Cardiac muscle cell (in vitro differentiated cells and primary cell): ENCODE data around the gene WDFY4. TPM values are rescaled to one million over a fixed set of nuclear protein-coding genes. Genes with fewer than 3 reads are reported as not detected.

Experiments used
- DNase-seq, 2 donors: peaks; one replicate each; pipeline versions ENCODE4 v3.0.0 to v3.0.0-alpha.2; 2010 to 2017; ENCODE audit warnings: low read depth in 1 of 2, low spot score in 1 of 2
- H3K27ac ChIP-seq: fragments of 200-600 bp; sonication (generic); 2 replicates; pipeline ENCODE4 v1.5.1; 2016
- H3K27me3 ChIP-seq: fragments of 200-600 bp; sonication (generic); 2 replicates; pipeline ENCODE4 v1.6.0; 2016; ENCODE audit warnings: control low read depth
- H3K36me3 ChIP-seq: fragments of 200-600 bp; sonication (generic); 2 replicates; pipeline ENCODE4 v1.5.1; 2016; ENCODE audit warnings: control low read depth
- H3K4me1 ChIP-seq: fragments of 200-600 bp; sonication (generic); 2 replicates; pipeline ENCODE4 v1.8.1; 2017; ENCODE audit warnings: low read depth, mild to moderate bottlenecking, mixed run types
- H3K4me3 ChIP-seq: fragments of 200-600 bp; sonication (generic); 2 replicates; pipeline ENCODE4 v1.5.1; 2016; ENCODE audit warnings: mild to moderate bottlenecking
- H3K9me3 ChIP-seq: fragments of 200-600 bp; sonication (generic); 2 replicates; pipeline ENCODE4 v1.5.1; 2017; ENCODE audit warnings: low read depth, mild to moderate bottlenecking, control low read depth
- CTCF ChIP-seq: IDR thresholded peaks from 2 replicates; pipeline ENCODE4 v1.5.1; 2012; ENCODE audit warnings: low read depth, mild to moderate bottlenecking, low read length
- polyA plus RNA-seq: library from polyadenylated mRNA; unstranded; fragments of >200 nt; fragmentation: Nextera tagmentation; extraction: Ambion mirVana; gene quantifications from 2 replicates; pipeline ENCODE4 v1.2.1, GENCODE V29; 2016
- total RNA-seq: library from RNA; depleted of rRNA; stranded (reverse); fragments of >200 nt; gene quantifications from 2 replicates; pipeline ENCODE4 v1.2.3, GENCODE V29; 2016

The WDFY4 gene
- total and polyA plus RNA-seq, 2 experiments from 2014 or later, result not detected

DNA sequence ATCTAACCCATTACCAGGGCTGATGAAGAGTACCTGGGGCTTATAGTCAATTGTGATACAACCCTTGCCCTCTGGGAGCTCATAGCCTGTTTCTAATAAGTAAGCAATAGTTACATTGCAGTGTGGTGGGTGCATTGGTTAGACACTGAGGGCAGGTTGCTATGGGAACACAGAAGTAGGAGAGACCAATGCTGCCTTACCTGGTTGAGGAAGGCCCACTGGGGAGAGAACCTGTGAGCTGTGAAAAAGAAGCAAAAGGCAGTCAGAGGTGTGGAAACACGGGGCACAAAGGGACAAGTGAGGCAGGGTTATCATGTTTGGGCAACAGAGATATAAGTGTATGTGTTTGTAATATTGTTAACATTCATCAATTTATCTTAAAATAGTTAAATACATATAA is 51.9 kb downstream of the WDFY4 start:
- no peak for TF ChIP-seq CTCF
- H3K4me1 ChIP-seq, result no peaks in the 10 kb centered on the region
- H3K27ac ChIP-seq, result no peak overlapping the region

GRCh38 chr10:48737886-48738285 is 53.2 kb downstream of the WDFY4 start:
- Histone ChIP-seq H3K9me3 (no peaks in the 10 kb centered on the region), H3K4me3 (no peak overlapping the region), H3K4me1 (no peaks in the 10 kb centered on the region), H3K27ac (no peak overlapping the region), H3K27me3 (no peaks in the 10 kb centered on the region), H3K36me3 (no peaks in the 10 kb centered on the region)
- no peak for DNase-seq
- no peak for TF ChIP-seq CTCF

More for the DNA sequence above, 51.9 kb downstream of the WDFY4 start:
- no peak for DNase-seq
- Histone ChIP-seq H3K36me3 (no peaks in the 10 kb centered on the region), H3K9me3 (no peaks in the 10 kb centered on the region), H3K4me3 (no peak overlapping the region), H3K27me3 (no peaks in the 10 kb centered on the region)

GRCh38 chr10:48739170-48739569 is 54.5 kb downstream of the WDFY4 start:
- Histone ChIP-seq H3K27ac (no peak overlapping the region), H3K4me3 (no peak overlapping the region)
- TF ChIP-seq CTCF, result no peak

GRCh38 chr10:48740015-48740707 is 55.5 kb downstream of the WDFY4 start:
- Histone ChIP-seq H3K27ac (no peak overlapping the region), H3K9me3 (no peaks in the 10 kb centered on the region)
- DNase-seq, result no peak

More at GRCh38 chr10:48739170-48739569, 54.5 kb downstream of the WDFY4 start:
- Histone ChIP-seq H3K36me3 (no peaks in the 10 kb centered on the region), H3K4me1 (no peaks in the 10 kb centered on the region), H3K9me3 (no peaks in the 10 kb centered on the region), H3K27me3 (no peaks in the 10 kb centered on the region)
- DNase-seq, result no peak

GRCh38 chr10:48740988-48741387 is 56.3 kb downstream of the WDFY4 start:
- TF ChIP-seq CTCF, result no peak
- no peak overlapping the region for H3K4me3 ChIP-seq
- DNase-seq, result no peak
- no peaks in the 10 kb centered on the region for H3K36me3 ChIP-seq
- no peaks in the 10 kb centered on the region for H3K4me1 ChIP-seq
- H3K27ac ChIP-seq, result no peak overlapping the region
- no peaks in the 10 kb centered on the region for H3K9me3 ChIP-seq
- H3K27me3 ChIP-seq, result no peaks in the 10 kb centered on the region

More at GRCh38 chr10:48740015-48740707, 55.5 kb downstream of the WDFY4 start:
- Histone ChIP-seq H3K27me3 (no peaks in the 10 kb centered on the region), H3K4me1 (no peaks in the 10 kb centered on the region), H3K36me3 (no peaks in the 10 kb centered on the region), H3K4me3 (no peak overlapping the region)
- no peak for TF ChIP-seq CTCF
